GM21360 (cell line): Measurements from ENCODE around the gene RANBP17.

ENCODE experiments used
- ATAC-seq: cut with Tn5 transposase; IDR thresholded peaks from one replicate; pipeline ENCODE4 v1.9.1; 2021; ENCODE audit warnings: mild to moderate bottlenecking, moderate library complexity; ENCODE audit not compliant: unreplicated experiment

The RANBP17 gene

DNA sequence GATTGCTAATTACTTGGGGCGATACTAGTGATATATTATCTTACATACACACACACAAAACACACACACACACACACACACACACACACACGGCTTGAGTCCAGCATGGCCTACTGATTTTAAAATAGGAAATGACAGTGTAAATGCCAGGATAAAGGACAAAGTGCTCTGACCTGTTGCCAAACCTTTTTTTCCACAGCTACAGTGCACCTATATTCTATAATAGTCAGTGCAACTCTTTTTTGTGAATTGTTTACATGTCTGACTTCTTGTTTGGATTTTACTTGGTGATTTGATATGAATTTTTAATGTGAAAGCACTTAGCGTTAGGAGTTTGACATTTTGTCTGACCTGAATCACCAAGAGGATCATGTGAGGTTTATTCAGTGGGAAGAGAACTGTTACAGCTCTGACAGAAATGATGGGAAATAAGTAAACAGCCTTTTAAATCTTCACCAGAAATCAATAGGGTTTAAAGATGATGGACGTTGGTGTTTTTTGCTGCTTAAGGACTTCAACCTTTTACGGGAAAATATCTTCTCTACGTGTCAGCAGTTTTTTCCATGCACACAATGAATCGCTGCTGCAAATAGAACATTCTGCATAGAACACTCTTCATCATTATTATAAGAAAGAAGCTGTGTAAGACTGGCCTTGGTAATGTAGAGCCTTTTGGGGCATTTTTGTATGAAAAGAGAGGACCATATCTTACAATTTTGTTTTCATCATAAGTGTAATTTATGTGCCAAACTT, 218.5 kb downstream of the RANBP17 start:
- ATAC-seq, result no peak

DNA sequence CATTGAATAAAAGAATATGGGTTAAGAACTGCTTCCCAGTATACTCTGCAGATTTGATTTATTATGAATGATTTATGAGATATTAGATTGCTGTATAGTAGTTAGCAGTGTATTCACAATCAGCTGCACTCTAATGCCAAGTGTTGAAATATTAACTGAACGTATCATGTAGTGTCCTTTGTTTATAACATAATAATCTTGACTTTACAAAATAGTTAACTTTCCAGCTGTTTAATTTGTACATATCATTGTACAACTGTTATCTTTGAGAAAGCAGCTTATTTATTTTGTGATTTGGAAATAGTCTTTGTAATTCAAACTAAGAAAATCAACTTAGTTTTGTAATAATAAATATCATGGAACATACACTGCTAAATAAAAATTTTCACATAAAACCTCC, 219.5 kb downstream of the RANBP17 start:
- no peak for ATAC-seq

DNA sequence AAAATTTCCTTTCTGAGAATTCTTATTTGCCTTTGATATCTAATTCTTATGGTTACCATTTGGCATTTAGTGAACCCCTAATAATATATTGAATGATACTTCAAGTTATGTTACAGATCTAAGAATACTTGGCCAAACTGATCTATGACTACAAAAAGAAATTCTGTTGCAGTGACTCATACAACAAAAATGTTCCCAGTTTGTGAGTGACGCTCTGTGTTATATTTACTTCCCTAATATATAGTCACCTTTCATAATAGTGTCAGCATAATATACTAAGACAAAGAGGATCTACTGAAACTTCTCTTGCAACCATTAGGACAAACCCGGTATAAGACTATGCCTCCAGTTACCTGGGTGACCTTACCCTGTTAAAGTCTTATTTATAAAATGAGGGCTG, 230.4 kb downstream of the RANBP17 start:
- no peak for ATAC-seq

DNA sequence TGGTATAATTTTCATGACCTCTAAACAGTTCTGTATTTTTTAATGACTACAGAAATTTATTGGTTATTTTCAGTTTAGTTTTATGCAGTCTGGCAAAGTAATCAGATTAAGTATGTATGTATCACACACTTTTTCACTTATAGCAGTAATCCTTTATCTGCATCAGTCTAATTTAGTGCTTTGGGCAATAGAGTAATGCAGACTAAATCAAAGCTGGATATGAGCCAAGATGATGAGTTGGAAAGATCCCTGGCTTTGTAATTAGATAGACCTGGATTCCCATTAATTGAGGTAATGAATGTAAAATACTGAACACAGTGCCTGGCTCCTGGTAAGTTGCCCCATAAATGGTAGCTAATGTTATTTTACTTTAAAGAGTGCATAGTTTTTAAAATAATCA, 231.8 kb downstream of the RANBP17 start:
- ATAC-seq, result no peak

DNA sequence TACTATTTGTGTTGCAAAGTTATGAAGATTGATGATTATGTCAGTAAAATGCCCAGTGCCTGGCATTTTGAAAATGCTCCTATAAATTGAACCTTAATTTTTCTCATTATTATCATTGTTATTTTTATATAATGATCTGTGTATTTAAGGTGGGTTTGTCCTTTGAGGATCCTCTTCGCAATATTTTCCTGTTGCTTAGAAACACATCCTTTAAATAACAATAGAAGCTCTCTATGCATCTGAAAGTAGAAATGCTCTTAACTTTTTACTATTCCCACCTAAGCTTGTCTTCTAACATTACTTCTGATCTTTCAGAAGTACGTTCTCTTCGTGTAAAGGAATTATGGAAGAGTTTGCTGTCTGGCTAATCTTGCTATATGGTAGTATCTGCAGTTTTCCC, 232.5 kb downstream of the RANBP17 start:
- ATAC-seq, result no peak

DNA sequence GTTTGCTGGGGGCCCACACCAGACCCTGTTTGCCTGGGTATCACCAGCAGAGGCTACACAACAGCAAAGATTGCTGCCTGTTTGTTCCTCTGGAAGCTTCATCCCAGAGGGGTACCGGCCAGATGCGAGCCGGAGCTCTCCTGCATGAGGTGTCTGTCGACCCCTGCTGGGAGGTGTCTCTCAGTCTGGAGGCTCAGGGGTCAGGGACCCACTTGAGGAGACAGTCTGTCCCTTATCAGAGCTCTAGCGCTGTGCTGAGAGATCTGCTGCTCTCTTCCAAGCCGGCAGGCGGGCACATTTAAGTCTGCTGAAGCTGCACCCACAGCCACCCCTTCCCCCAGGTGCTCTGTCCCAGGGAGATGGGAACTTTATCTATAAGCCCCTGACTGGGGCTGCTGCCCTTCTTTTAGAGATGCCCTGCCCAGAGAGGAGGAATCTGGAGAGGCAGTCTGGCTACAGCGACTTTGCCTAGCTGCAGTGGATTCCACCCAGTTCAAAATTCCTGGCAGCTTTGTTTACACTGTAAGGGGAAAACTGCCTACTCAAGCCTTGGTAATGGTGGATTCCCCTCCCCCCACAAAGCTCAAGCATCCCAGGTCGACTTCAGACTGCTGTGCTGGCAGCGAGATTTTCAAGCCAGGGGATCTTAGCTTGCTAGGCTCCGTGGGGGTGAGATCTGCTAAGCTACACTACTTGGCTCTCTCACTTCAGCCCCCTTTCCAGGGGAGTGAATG, 241.2 kb downstream of the RANBP17 start:
- no peak for ATAC-seq

DNA sequence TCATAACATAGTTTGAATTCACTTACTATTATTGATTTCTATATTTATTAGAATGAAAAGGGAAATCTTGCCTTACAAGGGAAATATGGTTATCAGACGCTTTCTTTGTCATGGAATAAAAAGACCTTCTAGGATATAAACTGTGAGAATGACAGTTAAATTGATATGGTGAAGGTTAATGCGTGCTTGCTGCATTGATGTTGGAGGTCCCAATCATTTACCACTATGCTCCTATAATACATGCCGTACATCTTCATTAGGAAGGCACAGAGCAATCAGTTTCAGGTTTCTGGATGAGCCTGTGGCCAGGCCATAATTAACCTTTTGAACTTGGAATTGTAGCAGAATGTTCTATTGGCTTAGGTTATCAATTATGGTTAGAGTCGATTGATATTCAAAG, 245.9 kb downstream of the RANBP17 start:
- no peak for ATAC-seq

DNA sequence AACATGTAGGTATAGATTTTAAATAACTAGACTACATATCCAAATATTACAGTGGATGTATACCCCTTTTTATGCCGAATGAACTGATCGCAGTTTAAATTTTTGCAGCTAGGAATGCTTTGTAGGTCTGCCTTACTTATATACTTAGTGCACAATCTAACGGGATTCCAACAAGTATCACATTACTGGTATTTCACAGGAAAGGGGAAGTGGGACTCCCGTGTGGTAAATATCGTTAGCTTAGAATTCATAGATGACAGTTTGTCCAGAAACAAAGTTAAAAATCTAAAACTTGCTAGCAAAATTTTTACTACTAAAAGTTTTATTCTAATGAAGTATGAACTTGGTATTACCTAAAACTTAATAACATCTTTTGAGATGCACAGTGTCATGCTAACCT, 253.7 kb downstream of the RANBP17 start:
- ATAC-seq, result no peak

DNA sequence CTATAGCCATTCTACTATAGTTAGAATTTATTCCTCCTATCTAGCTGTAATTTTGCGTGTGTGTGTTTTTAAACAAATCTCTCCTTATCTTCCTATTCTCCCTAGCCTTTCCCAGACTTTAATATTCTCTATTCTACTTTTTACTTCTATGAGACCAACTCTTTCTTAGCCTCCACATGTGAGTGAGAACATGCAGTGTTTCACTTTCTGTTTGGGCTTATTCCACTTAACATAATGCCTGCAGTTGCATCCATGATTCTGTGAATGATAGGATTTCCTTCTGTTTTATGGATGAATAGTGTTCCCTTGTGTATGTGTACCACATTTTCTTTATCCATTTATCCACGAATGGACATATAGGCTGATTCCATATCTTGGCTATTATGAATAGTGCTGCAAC, 254.9 kb downstream of the RANBP17 start:
- no peak for ATAC-seq

DNA sequence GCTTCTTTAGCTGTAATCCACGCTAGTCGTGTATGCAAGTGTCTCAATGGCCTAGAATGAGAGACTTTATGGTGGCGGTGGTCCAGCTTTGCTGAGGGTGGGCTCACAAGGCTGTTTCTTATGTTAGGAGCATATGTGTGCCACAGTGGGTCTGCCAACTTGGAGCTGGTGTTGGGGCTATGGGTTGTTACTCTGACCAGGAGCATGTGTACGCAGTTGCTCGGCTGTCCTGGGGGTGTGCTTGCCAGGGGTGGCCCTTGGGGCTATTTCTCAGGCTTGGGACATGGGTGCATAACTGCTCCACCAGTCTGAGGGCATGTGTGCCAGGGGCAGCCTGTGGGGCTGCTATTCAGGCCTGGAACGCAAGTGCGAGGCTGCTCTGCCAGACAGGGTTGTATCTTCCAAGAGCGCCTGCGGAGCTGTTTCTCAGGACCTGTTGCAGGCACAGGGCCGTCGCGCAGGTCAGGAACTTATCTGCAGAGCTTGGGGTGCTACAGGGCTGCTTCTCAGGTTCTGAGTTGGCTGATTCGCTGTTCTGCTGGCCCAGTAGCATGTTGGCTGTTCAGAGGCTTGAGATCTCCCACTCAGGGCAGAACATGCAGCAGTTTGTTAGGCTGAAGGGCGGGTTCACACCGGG, 259.3 kb downstream of the RANBP17 start:
- no peak for ATAC-seq

DNA sequence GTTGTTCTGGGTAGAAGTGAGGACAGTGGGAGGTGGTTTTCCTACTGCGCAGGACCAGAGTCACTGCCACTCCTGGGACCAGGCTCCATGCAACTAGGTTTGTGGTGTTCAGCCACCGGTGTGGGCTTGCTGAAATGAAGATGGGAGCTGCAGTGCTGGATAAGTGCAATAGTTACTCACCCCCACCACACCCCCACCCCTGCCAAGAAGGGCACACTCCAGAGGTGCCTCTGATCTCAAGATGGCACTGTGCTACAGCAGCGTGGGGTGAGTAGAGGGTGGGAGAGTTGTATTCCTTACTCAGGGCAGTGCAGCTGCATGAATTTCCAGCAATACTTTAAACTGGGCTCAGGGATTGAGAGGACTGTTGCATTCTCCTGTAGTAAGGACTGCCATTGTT, 259.8 kb downstream of the RANBP17 start:
- ATAC-seq, result no peak

DNA sequence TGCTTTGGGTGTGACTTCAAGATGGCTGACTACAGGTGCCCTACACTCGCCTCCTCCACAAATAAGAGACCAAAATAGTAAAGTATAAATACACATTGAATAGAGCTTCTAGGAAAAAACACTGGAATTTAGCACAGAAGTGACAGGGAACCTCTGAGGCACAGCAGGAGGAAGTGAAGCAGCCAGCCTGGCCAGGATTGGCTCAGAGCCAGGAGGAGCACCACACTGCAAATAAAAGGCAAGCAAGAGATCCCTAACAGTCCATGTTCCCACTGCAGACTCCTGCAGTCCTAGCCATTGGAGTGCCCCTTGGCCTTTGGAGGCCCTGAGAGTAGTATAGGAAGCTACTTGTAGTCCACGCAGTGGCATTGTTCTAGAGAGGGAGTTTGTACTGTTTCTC, 260.6 kb downstream of the RANBP17 start:
- no peak for ATAC-seq

DNA sequence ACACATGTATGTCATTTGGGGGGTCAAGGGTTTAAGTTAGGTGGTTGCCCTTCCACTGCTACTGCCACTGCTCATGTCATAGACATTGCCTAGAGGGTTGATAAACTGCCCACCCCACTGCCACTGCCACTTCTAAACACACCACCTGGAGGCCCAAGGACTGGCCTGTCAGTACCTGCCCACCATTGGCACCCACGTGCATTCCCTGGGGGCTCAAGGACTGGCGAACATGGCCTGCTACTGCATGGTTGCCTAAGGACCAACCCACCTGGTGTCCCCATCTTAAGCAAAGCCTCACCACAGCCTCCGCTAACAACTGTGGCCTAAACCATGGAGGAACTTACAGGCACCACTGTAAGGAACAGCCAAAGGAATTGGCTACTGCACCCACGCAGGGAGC, 261.6 kb downstream of the RANBP17 start:
- ATAC-seq, result no peak

DNA sequence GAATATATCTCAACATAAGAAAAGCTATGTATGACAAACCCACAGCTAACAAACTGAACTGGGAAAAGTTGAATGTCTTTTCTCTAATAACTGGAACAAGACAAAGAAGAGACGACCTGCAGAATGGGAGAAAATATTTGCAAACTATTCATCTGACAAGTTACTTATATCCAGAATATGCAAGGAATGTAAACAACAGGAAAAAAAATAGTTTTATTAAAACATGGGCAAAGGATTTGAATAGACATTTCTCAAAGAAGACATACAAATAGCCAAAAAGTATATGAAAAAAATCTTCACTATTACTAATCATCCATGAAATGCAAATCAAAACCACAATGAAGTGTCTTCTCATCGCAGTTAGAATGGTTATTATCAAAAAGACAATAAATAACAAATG, 265.5 kb downstream of the RANBP17 start:
- ATAC-seq, result no peak

DNA sequence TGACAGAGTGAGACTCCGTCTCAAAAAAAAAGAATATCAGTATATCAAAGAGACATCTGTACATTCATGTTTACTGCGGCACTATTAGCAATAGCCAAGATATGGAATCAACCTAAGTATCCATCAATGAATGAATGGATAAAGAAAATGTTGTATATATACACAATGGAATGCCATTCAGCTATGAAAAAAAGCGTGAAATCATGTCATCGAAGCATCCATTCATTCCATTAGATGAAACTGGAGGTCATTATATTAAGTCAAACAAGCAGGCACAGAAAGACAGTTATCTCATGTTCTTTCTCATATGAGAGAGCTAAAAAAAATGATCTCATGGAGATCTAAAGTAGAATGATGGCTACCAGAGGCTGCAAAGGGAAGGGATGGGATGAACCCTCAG, 266.3 kb downstream of the RANBP17 start:
- no peak for ATAC-seq

DNA sequence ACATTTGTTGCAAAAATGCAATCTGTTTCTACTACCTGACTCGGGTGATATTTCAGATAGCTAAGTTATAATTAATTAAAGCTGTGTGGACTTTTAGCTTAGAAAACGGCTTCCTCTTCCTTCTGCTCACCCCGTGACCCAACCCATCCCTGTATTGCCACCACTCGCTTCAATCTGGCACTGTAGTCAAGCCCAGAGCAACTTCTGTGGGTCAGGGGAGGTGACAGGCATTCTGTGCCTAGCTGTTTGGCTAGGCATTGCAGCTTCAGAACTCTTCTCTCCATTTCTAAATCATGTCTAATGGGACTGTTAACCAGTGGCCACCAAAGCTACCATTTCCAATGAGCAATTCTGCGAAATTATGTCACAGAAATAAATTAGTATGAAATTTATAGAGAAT, 267.5 kb downstream of the RANBP17 start:
- ATAC-seq, result no peak

DNA sequence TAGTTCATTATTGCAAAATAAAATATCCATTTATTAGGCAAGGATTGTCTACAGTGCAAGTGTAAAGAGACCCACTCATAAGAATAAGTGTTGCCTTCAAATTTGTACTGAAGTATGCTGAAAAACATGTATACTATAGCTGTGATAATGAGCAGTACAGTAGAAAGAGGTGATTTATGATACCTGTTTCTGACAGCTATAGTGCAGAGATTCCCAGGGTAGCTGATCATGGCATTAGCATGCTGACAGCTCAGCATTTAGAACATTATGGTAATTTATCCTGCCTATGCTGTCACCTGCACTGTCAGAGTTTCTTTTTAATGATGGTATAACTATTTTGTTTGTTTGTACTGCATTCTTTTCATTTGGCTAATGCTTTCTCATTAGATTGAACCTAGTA, 269.7 kb downstream of the RANBP17 start:
- no peak for ATAC-seq

DNA sequence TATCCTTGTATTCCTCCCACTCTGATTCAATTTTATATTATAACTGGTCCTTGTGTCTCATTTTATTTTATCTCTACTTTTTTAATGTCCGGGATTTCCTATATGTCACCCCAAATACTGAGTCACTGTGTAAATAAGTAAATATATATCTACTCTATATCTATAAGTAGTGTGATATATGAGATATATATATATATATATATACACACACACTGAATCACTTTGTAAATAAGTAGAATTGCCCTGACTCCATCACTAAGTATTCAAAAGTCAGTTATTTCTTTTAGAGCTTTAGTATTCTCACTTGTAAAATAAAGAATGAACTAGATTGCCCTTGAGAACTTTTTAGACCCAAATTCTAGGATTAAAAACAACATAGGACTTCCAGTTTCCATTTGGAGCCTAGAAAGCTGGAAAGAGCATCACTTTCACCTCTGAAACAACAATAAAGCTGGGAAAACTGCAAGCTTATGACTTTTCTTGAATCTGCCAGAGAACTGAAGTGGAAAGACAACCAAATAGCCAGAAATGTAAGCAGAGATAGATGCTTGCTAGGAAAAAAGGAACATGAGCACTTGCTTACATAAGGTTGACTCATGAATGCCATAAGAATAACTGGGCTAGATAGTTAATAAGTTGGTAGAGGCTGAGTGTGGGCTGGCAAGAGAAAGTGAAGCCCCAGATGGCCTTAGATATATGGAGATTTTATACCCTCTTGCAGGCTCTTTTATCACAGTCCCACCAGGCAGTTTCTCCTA, 276.1 kb downstream of the RANBP17 start:
- no peak for ATAC-seq

DNA sequence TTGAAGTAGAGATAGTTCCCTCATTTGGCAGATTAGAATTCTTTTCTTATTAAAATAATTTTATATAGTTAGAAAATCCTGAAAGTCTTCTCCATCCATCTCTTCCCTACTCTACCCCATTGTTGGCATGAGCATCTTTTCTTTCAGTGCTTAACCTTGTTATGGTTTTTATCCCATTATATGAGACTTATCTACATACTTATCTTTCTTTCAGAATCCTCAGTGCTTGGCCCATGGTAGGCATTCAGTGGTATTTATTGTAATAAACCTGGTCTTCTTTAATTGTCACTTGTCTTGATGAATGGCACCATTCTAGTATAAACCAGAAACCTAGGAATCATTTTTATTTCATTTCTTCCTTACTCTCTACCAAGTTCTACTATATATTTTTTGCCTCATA, 277.4 kb downstream of the RANBP17 start:
- ATAC-seq, result no peak

DNA sequence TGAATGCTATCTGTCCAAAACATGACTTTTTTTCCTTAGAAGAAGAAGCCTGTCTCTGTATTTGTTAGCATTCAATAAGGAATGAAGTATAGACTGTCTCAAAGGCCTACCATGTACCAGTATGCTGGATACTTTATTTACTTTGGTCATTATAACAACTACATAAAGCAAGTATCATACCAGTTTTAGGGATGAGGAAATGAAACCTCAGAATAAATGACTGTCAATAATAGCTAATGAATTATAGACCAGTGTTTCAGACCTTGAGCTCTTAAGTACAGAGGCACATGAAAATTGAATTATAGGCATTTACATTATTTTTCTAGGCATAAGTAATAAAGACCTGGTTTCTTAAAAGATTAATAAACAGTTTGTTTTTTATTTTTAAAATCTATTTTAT, 280.8 kb downstream of the RANBP17 start:
- ATAC-seq, result no peak

DNA sequence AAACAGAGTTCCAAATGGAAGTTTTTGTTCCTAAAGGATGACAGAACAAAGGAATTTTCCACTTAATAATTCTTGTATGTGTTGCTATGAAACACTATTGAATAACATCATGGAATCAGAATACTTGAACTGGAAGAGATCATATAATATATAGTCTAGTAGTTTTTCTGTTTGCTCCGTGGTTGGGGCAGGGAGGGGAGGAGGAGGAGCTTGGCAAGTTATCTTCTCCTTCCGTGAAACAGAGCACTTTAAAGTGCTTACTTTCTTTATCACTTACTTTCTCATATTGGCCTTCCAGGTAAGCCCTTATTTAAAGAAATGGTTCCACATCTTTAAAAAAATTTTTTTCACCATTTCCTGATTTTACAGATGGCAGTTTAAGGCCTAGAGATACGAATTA, 281.4 kb downstream of the RANBP17 start:
- ATAC-seq, result no peak
